Stimulated activated CD4-positive, alpha-beta T cell treated with anti-CD3 and anti-CD28 coated beads, Interleukin-12 subunit alpha, Interleukin-12 subunit beta, amount 100 ng/mL, for 24 hours (primary cell): ENCODE results near the gene APPBP2.
"Not testable (repeated sequence)": the region's sequence is repeated elsewhere in the genome, so short reads cannot be mapped to it uniquely, and the experiment has no call there.

ENCODE experiments used
- DNase-seq, 2 experiments: peaks; one replicate each; pipeline ENCODE4 v3.0.0-alpha.2; 2020; ENCODE audit warnings: low read depth in 2 of 2

APPBP2 gene

DNA sequence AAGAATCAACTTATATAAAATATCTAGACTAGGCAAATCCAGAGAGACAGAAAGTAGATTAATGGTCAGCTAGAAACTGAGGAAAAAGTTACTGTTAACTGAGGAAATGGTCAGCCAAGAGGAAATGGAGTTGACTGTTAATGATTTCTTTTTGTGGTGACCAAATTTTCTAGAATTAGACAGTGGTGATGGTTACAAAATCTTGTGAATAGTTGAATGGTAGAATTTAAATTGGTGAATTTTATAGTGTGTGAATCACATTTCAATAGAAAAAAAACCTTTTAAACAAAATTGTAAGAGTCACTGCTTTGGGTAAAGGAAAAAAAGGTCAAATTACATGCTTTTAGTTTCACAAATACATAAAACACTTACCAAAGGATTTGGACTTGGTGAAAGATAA, 30.0 kb downstream of the APPBP2 start:
- no peak for DNase-seq

DNA sequence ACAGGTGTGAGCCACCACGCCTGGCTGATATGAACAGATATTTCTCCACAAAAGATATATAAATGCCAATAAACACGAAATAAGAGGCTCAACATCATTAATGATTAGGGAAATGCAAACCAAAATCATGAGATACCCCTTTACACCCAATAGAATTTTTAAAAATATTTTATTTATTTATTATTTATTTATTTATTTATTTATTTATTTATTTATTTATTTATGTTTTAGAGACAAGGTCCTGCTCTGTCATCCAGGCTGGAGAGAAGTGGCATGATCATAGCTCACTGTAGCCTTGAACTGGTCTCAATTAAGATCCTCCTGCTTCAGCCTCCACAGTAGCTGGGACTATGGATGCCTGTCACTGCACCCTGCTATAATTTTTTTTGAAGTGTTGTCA, 30.8 kb downstream of the APPBP2 start:
- no peak for DNase-seq

DNA sequence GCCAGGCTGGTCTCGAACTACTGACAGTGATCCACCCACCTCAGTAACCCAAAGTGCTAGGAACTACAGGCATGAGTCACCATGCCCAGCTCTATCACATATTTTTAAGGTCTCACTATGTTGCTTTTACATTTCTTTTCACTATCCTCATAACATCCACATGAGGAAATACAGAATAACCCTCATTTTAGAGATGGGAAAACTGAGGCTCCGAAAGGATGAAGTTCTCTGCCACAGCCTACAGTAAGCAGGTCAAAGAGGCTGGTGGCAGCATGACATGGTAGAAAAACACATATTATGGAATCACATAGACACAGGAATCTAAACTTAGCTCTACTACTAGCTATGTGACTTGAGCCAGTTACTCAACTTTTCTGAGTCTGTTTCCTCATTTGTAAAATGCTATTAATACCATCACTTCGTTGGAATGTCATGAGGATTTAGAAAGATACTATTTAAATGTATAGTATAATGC, 32.2 kb downstream of the APPBP2 start:
- no peak for DNase-seq

DNA sequence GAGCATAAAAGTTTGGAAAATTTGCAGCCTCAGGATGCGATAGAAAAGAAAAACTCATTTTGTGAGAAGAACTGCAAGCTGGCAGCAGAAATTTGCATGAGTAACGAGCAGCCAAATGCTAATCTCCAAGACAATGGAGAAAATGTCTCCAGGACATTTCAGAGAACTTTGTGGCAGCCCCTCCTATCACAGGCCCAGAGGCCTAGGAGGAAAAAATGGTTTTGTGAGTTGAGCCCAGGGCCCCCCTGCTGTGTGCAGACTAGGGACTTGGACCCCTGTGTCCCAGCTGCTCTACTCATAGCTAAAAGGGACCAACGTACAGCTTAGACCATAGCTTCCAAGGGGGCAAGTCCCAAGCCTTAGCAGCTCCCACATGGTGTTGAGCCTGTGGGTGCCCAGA, 34.3 kb downstream of the APPBP2 start:
- no peak for DNase-seq

DNA sequence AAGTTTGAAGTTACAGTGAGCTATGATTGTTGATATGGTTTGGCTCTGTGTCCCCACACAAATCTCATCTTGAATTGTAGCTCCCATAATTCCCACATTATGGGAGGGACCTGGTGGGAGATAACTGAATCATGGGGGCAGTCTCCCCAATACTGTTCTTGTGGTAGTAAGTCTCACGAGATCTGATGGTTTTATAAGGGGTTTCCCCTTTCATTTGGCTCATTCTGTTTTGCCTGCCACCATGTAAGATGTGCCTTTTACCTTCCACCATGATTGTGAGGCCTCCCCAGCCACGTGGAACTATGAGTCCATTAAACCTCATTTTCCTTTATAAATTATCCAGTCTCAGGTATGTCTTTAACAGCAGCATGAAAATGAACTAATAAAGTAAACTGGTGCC, 35.4 kb downstream of the APPBP2 start:
- DNase-seq = not testable (repeated sequence)

DNA sequence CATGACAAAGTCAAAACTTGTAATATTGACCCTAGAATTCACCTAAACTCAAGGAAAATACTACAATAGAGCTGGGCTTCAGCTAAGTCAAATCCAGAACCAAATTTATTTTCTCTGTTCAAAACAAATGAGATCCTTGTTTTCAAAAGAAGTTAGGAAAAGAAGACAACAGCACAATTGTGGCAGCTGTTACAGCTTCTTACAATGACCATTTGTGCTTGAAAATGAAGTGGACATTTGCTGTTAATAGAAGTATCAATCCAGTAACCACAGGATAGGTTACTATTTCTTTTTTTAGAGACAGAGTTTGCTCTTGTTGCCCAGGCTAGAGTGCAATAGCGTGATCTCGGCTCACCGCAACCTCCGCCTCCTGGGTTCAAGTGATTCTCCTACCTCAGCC, 44.4 kb downstream of the APPBP2 start:
- no peak for DNase-seq

DNA sequence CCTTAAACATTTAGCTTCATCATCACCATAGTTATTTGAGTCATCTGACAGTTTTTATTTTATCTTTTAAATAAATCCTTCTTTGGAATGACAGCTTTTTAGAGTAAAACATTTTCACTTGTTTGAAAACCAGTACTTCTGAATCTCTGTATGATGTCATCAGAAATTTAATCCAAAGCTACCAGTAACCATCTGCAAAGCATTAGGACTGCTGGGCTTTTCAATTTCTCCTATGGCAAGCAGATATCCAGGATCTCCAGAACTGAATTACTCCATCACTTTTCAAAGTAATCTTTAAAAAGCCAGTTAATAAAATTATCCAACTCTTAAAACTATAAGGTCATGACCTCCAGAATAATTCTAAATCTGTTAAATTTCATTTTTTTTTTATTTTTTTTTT, 52.3 kb downstream of the APPBP2 start:
- DNase-seq = no peak

DNA sequence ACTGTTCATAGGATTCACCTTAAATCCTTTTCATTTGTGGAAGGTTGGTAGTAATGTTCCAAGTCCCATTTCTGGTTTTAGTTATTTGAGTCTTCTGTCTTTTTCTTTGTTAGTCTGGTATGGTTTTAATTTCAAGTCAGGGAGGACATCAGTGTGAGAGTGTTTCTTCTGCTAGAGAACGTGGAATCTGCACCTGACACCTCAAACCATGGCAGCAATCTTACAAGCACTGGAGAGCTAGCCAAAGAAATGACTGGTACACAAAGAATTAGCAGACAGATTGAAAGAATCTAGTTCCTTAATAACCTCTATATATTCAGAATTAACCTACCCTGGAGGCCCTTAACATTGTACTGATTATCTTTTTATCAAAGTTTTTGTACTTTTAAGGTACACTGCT, 53.6 kb downstream of the APPBP2 start:
- DNase-seq = no peak

DNA sequence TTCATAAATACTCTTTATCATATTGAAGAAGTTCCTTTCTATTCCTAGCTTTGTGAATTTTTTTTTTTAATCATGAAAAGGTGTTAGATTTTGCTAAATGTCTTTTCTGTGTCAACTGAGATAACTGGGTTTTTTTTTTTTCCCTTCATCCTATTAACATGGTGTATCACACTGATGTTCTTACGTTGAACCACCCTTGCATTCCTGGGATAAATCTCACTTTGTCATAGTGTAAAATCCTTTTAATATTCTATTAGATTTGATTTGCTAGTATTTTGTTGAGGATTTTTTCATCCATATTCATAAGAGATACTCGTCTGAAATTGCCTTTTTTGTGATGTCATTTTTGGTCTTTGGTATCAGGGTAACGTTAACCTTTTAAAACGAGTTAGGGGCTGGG, 54.6 kb downstream of the APPBP2 start:
- no peak for DNase-seq

DNA sequence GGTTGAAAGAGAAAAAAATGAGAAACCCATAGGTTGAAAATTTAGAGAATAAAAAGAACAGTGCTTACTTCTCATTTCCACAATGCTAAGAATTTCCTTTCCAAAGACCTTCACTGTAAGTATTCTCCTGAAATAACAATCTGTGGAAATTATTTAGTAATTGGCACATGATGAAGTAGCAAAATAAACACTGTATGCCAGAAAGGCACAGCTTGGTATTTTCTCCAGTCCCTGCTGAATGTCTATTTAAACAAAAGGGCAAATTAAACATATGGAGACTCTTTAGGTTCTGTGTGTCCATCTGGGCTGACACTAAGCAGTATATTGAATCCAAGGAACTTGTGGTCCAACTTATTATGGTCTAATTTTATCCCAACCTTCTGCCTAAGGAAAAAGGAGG, 57.7 kb downstream of the APPBP2 start:
- no peak for DNase-seq

DNA sequence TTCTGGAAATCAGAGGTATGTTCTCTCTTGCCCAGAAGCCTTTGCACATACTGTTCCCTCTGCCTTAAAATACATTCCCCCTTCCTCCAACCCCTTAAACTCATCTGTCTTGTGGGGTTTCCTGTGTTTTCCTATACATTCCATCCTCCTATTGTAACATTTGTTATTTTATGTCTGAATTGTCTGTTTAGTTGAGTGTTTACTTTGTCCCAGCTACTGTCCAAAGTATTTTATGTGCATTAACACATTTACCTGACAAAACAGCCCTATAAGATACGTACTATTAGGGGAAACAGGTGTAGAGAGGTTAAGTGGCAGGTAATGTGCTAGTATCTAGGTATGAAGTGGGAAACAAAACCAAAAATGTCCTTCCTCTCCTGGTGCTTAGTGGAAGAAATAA, 61.7 kb downstream of the APPBP2 start:
- DNase-seq = no peak

DNA sequence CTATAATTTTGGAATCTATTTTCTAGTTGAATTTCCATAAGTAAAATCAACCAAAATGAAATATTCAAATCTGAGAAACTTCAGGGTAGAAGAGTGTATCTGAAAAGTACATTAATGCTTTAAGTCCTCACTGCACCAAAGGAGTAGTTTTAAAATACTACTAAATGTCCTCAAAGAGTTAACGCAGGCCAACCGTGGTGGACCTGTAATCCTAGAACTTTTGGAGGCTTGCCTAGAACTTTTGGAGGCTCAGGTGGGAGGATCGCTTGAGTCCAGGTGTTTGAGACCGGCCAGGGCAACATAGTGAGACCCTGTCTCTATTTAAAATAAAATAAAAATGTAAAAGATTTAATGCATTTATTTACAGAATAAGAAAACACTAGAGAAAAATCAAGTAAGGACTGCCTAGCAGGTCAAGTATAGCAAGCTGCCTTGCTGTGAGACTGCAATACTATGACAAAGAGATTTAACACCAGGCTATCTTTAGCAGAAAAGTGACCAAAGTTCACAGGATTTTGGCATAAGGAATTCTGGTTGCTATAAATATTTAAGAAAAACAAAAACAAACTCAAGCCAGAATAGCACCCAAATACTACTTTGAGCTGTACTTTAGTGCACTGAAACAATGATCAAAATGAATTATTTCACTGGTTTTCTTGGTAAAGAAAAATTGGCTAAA, 62.7 kb downstream of the APPBP2 start:
- no peak for DNase-seq

DNA sequence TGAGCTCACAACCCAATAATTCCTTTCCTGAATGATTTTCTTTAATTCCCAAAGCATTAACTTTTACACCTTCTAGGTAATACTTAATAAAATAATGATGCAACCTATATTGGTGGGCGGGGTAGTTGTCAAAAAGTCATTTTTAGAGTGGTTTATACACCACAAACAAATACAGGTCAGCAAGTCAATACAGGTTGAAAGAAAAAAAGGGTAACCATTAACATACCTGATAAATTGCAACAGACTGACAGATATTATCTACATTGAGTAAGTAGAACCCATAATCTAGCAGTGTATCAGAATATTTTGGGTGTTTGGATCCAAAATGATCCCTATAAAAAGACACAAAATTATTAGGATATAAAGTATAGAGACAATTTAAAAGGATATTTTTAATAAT, 64.5 kb downstream of the APPBP2 start:
- no peak for DNase-seq

DNA sequence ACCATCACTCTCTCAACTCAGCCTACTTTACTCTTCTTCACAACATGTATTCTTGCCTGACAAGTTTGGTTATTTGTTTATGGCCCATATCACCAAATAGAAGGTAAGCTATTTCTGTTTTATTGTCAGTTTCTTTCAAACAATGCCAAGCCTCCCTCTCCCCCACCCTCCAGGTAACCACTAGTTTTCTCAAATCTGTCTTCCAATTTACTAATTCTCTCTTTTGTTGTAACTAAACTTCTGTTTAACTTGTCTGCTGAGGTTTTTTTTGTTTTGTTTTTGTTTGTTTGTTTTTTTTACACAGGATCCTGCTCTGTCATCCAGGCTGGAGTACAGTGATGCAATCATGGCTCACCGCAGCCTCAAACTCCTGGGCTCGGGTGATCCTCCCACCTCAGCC, 68.9 kb downstream of the APPBP2 start:
- DNase-seq = no peak

DNA sequence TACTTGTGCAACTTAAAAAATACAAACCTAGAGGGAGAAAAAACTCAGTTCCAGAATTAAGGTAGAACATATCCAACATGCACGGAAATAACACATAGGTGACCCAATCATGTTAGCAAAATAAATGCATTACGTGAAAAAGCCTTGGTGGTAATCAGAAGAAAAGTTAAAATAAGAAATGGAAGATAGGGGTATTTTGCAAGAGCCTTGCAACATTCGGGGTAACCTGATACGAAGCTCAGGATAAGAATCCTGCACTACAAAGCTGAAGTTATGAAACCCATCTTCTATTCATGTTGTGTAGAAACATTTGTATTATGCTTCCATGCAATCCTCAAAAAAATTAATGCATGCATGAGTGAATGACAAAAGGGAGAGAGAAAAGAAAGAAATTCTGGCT, 70.7 kb downstream of the APPBP2 start:
- DNase-seq = no peak

DNA sequence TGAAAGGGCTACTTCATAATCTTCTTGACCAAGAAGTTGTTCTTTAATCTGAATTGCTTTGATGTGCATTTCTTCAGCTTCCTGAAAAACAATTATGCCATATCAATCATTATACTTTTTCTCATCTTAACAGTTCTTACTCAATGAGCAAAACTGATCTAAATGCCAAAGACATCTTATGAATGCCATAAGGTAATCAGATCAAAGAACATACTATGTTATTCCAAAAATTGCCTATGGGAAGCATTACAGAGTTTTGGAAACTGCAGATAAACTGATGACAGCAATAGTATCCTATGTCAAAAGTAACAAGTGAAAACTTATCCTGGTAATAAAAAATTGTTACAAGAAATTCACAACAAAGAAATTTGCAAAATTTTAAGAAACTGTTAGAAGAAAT, 74.1 kb downstream of the APPBP2 start:
- no peak for DNase-seq

DNA sequence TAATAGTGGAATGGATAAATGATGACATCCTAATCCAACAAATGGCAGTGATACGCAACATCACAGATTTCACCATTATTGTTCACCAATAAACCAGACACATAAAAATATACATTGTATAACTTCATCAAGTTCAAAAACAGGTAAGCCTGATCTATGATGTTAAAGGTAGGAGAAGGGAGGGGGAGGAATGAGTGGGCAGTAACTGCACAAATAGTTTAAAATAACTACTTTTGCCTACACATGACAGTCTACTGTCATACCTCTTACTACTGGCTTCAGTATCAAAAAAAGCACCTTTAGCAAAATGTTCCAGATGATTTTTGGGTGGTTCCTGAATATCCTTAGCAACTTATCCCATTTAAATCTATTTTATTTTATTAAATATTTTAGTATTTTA, 75.0 kb downstream of the APPBP2 start:
- DNase-seq = no peak

DNA sequence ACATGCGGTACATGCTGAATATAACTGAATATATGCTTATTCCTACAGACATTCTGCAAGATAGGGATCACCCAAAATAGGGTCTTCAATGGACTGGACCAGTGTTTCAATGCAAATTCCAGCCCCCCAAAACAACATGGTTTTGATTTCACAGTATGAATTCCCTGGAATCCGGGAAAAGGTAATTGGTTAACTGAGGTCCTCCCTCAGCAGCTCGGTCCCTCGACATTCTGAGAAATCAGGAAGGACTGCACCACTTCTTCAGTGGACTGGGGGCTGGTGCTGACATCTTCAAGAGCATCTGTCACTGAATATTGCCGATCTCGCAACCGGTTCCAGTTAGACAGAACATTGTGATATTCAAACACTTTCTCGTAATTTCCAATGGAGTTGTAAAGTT, 78.7 kb downstream of the APPBP2 start:
- no peak for DNase-seq

DNA sequence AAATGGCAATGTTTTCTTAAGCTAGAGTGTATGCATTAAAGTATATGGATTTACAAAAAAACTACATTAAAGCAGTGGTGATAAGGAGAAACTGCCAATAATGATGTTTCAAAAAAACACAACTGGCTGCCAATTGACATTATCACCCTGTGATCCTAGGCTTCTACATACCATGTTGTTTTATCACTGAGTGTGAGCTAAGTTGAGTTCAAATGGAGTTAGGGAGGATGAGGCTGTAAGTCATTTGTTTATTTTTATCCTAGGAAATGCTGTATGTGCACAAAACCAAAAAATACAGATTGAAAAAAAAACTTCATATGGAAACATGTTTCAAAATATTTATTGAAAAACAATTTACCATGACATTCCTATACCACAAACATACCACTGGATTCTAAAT, 80.9 kb downstream of the APPBP2 start:
- no peak for DNase-seq

DNA sequence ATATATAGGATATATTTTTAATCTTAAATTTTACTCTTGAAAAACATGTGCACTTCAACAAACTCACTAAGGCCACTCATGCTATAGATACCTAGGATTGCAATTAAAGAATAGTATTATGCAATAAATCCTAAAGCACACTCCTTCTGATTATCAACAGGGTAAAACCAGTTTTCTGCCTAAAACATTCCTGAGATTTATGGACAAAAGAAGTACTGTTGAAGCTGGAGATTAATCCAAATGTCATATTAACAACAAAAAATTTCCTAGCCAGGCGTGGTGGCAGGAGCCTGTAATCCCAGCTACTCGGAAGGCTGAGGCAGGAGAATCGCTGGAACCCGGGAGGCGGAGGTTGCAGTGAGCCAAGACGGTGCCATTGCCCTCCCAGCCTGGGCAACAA, 82.3 kb downstream of the APPBP2 start:
- DNase-seq = no peak

DNA sequence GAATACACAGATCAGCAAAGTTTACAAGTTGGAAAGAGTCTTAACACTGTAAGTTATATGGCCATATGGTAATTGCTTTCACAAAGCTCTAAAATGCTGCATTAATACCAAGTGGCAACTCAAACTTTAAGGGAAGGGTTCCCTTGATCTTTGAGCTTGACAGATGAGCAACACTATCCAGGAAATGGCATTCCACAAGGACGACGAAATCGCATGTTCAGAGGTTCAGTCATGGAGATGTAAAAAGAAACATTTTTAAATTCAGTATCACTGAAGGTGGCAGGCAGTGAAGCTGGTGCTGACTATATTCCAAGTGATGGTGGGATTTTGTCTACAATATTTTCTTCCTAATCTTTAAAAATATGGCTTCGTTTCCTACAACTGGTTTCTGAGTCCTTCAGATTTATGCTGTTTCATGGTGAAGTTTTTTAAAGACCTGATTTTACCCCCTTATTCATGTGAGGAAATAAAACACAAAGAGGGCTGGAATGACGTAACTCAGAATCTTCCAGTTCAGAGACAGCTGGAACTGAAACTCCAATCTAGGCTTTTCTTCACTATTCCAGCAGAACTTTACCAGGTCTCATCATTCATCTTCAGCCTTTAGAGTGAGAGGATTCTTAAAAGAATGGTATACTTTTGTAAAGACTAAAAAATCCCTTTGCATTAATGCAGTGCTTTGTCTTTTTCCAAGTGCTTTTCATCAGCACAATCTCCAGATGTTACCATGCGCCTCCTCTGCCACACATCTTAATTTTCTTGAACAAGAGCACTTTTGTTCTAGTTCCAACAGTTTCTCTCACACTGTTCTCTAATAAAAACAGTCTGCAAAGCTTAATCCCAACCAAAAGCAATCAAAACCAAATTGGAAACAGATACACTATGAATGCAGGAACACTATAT, 83.5 kb downstream of the APPBP2 start:
- no peak for DNase-seq

DNA sequence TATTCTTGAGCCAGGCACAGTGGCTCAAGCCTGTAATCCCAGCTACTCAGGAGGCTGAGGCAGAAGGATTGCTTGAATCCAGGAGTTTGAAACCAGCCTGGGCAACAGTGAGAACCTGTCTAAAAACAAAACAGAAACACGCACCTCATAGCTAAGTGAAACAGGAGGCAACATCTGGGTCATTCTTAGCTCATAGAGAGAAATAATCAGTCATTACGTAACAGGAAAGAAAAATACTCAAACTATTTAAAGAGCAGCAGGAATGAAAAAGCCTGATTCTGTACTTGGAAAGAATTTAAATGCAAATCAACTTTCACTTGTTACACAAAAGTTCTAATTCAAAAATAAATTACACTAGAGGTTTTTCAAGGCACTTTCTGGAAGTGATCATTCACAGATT, 86.5 kb downstream of the APPBP2 start:
- DNase-seq = no peak

DNA sequence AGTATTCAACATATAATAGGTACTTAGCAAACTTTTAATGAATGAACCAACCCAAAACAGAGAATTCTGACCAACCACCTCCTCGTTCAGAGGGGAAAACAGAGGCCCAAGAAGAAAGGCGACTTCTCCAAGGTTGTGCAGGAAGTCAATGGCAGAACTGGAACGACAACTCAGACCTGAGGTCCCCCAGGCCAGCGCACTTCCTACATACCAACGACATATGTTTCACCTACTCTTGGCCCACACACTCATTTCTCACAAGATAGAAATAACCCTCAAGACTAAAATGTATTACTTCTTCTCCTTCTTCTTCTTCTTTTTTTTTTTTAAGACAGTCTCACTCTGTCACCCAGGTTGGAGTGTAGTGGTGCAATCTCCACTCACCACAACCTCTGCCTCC, 89.4 kb downstream of the APPBP2 start:
- no peak for DNase-seq
